ENCODE results near the gene PLCG1. TPM values are rescaled to one million over a fixed set of nuclear protein-coding genes. Genes with fewer than 3 reads are reported as not detected.

The PLCG1 gene
- total and polyA plus RNA-seq, 9 of the 15 experiments (the other 6 are each of a cell fraction or from before 2014, with no cell fraction given) = 1.7 to 67.0 (median 34.8) TPM

GRCh38 chr20:41185013-41185757 lies 47.8 kb downstream of the PLCG1 start (continued):
- TF ChIP-seq ZNF277 (CRISPR knock-in tag; IDR thresholded peaks at IDR 0.05; ENCODE audit: borderline replicate concordance) (no peak), ZBTB49 (CRISPR knock-in tag; IDR thresholded peaks at IDR 0.05; ENCODE audit: borderline replicate concordance) (no peak), HNRNPL (IDR thresholded peaks at IDR 0.05; ENCODE audit: low read depth, low read length) (no peak), FOXK1 (CRISPR knock-in tag; IDR thresholded peaks at IDR 0.05; ENCODE audit: borderline replicate concordance) (no peak), KLF13 (tag; IDR thresholded peaks at IDR 0.05; ENCODE audit: borderline replicate concordance, low read depth) (no peak), ZFP1 (CRISPR knock-in tag; IDR thresholded peaks at IDR 0.05) (no peak), FOXA3 (CRISPR knock-in tag; conservative IDR thresholded peaks at IDR 0.05 in 1 of 2, IDR thresholded peaks at IDR 0.05 in 1 of 2) (no peak), CBFA2T2 (conservative IDR thresholded peaks at IDR 0.05) (no peak), ZNF133 (CRISPR knock-in tag; IDR thresholded peaks at IDR 0.05) (no peak), SAFB2 (IDR thresholded peaks at IDR 0.05; ENCODE audit: borderline replicate concordance, low read depth, low read length, severe bottlenecking) (no peak)
